ENCODE measurements around the gene APP.
"Not testable (repeated sequence)": the region's sequence is repeated elsewhere in the genome, so short reads cannot be mapped to it uniquely, and the experiment has no call there.

APP gene

DNA sequence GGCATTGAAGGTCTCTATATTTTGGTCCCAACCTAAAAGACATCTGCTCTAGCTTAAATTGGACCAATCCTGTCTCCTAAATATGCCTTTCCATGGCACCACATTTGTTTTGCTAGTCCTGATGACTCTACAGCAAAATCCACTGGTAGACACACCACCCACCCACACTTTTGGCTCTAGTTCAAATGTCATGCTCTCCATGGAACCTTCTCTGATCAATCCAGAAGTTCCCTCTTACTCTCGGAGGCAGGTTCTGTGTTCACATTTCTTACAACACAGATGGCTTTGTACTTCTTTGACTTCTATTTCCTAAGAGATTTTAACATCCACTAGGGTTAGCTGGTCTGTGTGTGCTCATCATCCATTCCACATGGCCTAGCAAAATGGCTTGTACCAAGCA is 151.3 kb downstream of the APP start:
- no peak for DNase-seq

DNA sequence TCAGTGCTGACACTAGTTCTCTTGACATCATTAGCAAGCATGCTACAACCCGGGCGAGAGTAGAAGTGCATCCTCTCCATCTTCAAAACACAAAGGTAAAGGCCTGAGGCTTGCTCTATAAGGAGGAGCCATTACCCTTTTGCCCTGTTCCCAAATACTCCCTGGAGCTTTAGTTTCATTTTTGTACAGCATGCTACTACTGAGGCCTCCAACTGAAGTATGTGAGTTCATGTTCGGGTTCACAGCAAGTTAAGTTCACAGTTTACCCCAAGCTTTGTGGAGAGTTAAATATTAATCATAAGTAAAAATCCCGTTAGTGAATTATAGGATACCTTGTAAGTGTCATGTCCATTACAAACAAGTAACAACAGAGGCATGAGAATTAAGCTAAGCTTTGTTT is 156.6 kb downstream of the APP start:
- DNase-seq: no peak

DNA sequence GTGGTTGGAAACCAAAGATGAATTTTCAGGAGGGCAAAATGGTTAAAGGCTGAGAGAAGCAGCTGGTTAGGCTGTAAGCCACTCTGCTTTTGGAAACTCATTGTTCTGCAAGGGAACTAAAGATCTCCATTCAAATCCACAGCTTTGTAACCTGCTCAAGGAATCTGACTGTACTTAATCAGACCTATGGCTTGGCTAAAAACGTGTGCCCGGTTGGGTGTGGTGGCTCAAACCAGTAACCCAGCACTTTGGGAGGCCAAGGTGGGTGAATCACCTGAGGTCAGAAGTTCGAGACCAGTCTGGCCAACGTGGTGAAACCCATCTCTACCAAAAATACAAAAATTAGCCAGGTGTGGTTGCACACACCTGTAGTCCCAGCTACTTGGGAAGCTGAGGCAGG is 158.1 kb downstream of the APP start:
- DNase-seq: not testable (repeated sequence)

DNA sequence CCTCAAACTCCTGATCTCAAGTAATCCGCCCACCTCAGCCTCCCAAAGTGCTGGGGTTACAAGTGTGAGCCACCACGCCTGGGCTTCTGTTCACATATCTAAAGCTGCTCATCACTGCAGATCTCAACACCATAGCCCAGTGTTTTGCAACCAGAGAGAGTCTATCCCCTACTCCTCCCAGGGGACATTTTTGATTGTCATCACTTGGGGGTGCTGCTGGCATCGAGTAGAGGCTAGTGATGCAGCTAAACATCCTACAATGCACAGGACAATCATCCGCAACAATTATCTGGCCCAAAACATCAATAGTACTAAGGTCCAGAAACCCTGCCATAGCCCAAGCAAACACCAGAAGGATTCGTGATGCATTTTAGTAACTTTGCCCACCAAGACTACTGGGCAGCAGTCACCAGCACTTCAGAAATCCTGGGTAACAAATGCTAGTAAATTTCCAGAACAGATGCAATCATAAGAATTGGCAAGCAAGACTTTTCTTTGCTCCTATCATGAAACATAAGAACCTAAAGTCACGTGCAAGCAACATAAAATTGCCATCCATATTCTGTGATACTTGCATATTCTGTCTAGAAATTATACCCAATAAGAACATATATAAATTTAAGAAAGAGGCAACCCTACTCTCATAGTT is 159.2 kb downstream of the APP start:
- peak in 1 of 2 experiments; percentile 34 for DNase-seq

DNA sequence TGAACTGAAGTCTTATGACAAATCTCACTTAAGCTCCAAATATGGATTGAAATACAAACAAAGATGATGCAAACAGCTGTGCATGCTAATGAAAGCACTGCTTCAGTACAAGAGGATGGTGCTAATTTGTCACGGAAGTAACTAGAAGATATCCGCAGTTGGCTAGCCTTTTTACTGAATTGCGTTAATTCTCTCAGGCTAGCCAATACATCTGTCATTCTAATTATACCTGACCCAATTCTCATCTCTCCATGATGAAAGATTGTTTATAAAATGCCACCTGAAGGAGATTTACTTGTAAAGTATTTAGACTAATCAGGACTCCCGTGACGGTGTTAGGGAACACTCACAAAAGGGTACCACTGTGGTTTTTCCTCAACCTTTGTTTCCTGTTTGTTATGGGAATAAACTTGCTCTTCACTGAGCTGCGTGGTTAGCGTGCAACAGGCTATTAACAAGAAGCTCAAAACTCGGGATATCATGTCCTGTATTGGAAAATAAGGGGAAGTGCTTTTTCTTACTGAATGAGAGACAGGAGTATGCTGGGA is 162.5 kb downstream of the APP start:
- peak; percentile 72 to 92 for DNase-seq

DNA sequence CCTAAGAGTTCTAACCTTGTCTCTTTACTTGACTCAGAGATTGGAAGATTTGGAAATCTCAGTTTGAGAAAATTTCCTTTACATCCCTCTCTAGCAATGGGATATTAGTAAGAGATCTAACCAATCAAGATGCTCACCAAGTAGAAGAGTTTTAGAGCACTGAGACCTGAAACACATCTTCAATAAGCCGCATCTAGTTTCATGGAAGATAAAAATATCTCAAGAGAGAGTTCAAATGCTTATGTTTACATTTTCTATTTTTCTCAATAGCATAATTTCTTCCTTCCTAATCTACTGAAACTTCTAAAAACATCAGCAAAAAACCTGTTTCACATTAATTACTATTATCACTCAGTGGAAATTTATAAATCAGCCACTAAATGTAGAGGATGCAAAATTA is 165.1 kb downstream of the APP start:
- no peak for DNase-seq

DNA sequence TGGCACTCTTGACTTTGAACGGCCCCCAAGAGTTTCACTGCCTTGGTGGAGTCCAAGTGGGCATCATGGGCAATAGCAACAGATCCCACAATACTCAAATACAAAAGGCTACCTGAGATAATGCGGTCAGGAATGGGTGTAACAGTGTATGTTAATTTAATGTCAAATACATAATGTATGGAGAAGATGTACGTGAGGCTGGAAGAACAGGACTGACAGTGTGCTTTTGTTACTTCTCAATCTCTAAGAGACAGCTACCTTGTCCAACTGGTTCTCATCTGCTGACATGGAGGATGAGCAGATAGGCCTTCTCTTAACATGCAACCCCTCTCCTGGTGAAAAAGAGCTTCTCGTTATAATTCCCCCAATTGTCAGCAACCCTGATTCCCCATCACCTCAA is 167.2 kb downstream of the APP start:
- no peak for DNase-seq

DNA sequence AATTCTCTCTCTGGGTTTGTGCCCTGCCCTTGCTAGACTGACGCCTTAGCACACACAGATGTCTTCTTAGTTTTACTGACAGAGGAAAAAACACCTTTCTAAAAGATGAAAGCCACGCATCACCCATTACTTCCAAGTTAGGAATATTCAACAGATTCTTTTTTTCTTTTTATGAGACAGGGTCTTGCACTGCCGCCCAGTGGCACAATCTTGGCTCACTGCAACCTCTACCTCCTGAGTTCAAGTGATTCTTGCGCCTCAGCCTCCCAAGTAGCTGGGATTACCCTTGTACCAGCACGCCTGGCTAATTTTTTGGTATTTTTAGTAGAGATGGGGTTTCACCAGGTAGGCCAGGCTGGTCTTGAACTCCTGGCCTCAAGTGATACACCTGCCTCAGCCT is 169.2 kb downstream of the APP start:
- no peak for DNase-seq

DNA sequence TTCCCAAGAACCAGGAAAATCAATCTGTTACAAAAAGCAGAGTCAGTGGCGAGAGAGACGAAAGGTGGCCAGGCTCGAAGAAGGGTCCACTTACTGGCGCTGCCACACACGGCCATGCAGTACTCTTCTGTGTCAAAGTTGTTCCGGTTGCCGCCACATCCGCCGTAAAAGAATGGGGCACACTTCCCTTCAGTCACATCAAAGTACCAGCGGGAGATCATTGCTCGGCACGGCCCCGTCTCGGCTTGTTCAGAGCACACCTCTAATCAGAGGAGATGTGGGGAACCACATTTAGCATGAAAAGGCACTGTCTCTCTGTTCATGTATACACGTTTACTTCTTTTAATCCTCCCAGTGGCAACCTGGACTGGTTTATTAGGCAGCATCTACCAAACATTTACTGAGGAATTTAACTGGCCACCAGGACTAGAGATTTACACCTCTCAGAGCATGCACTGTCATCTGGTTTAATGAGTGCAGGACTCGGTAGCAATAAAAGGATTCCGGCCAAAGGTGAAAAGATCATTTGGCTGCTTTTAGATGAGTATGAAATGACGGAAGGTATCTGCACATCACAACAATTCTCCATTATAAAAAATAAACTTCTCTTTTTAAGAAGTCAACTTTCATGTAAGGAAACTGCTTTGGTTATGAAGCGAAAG is 170.5 kb downstream of the APP start:
- no peak for DNase-seq

DNA sequence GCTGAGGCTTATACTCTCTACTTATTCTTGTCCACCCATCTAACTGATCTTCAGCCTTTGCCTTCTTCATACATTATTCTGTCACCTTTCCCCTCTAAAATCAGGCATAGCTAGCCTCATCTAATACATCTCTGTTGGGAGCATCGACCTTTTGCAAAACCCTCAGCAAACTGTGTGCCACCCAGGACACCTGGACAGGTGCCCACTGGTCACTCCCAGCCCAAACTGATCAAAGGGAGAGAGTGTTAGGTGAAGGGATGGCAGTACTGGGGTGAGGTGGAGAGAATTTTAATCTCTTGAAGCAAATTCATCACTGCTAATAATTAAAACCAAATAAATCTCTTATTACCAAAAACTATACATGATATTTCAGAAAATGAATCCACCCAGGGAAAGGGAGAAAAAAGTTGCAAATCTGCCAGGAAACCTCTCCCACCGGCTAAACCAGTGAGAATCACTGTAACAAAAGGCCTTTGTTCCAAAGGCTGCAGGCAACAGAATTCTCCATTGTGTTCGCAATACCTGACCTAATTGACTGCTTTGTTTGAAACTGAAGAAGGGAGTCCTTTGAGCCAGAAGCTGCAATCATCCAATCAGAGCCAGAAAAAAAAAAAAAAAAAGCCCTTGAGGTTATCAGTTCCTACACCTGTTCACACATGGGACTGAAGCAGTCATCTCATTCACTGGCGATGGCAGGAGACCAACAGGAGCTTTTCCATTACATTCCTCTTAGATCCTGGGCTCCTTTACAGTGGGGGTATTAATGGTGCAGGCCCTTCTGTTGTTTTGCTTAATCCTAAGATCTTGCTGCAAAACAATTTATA is 172.6 kb downstream of the APP start:
- DNase-seq: peak; percentile 97 to 99

DNA sequence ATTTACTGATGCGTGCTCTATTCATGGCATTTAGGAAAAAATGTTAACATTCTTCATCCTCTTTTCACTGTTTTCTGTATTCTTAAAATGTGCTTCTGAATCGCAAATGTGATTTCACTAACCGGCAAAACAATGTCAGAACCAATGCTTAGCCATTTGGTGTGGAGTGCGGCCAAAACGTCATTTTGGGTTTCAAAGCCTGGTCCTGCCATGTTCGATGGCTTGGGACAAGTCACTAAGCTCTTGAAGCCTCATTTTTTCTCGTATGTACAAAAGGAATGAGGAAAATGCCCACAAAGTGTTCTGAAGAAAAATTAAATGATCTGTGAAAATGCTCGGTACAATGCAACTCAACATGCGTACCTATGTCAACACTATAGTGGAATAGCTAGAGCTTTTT is 175.3 kb downstream of the APP start:
- DNase-seq: no peak

DNA sequence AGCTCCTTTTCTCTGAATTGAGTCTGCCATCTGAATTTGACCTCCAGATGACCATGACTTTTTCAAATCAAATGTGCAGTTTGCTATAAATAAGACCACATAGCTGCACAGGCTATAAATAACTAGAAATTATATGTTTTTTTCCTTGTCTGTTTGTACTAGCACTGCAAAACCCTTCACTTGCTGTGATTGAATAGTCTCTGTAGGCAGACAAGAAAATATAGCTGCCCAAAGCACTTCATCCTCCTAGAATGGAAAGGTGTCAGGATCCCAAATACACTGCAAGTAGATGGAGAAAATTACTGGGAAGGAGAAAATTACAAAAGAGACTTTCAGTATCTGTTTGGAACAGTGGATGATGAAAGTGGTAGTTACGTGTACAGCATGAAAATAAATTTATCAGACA is 175.8 kb downstream of the APP start:
- no peak for DNase-seq

DNA sequence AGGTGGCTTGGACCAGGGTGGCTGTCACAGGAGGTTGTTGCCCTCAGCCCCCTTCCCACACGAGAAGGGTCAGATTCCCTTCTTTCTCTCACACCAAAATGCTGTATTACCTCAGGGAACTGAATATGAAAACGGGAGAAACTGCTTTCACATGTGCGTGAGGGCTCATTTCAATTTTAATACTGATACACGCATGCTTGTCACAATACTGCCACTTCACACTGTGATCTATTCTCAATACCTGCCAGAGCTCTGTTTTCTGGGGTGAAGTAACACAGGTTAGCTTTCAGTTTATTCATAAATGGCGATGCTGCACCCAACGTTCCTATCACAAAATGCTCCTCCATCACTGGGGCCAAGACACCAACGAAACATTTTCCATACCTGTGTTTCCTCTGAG is 181.8 kb downstream of the APP start:
- DNase-seq: no peak

DNA sequence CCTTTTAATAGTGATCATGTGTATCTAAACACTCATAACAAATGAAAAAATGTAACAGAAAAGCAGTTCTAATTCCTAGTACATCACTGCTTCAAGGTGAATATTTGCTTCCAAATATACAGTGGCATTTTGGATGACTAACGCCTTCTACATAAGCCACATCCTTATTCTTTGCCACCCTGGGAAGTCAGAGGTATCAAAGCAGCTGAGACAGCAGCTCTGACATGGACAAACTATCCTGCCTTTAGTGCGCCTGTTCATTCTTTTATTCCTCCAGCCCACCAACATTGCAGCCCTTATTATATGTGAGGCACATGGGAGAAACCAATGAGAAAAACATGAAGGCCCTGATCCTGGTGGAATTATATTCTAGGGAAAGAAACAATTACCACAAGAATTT is 183.0 kb downstream of the APP start:
- DNase-seq: no peak

DNA sequence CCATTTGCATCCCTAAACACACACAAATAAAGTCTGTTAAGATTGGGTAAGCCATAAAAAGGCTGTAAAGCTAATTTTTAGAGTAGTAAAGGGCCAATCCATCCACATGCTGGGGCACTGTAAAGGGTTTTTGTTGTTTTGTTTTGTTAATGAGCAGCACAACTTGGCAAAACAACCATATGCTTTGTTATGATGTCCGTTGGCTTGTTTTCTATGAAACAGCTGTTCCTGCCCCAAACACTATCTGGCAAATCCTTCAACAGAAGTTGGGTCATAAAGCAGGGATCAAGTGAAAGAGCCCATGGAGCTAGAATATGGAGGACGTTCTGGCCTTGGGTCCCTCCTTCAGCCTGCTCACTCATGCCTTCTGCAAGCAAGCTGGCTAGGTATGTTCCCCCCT is 183.6 kb downstream of the APP start:
- no peak for DNase-seq

DNA sequence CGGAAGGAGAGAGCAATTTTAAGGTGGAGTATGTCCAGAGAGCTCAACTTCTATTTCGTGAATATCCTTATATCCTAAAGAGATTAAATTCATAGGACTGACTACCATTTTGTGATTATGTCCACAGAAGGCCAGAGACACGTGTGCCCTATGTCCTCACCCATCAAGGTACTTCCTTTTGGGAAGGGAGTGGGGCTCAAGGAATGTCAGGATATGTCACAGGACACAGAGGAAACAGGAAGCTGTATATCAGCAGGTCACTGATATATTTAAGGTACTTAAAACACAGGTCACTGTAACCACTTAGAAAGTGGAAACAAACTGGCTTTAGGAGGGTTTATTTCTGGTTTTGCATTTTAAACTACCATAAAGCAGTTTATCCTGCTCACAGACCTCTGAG is 184.6 kb downstream of the APP start:
- DNase-seq: no peak

DNA sequence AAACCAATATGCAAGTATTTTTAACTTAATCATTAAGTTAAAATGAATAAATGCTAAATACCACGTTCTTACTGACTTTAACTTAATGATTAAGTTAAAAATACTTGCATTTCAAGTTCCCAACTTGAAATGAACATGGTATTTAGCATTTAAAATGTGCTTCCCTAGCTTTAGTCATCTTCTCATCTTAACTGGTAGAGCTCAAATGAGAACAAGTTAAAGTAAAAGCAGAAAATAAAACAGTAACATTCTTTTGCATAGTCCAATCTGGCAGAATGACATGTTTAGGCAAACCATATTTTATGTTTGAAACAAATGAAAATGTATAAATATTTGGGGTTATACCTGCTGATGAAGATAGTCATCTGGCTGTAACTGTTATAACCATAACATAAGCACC is 186.0 kb downstream of the APP start:
- no peak for DNase-seq

DNA sequence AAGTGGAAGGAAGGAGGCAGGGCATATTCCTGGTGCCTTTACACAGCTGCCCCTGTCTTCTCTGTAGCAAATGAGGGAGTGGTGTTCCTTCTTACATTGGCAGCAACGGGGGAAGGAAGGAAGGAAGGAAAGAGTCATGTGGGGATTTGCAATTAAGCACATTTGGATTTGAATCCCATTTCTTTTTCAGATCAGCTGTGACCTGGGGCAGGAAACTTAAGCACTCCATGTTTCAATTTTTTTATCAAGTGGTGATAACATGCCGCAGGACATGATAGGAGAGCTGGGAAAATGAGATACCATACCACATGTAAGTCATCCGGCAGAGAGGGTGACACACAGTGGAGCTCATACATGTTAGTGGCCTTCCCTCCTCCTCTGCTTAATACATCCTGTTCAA is 186.8 kb downstream of the APP start:
- no peak for DNase-seq

DNA sequence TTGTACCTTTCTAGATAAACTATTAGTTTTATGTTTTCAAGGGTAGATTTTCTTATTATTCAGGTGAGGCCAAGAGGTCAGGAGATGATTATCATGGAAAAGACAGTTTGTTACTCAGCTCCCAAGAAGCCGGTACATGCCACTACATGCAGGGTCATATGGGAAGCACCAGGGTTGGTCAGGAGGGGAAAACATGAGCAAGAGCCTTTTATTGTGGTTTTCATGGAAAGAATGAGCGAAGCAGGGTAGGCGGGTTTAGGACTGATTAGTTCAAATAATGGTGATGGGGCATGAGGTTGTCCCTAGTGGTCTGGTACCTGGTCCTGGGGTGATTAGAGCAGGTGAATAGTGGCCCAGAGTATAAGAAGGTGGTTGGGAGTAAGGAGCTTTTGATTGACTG is 189.9 kb downstream of the APP start:
- no peak for DNase-seq

DNA sequence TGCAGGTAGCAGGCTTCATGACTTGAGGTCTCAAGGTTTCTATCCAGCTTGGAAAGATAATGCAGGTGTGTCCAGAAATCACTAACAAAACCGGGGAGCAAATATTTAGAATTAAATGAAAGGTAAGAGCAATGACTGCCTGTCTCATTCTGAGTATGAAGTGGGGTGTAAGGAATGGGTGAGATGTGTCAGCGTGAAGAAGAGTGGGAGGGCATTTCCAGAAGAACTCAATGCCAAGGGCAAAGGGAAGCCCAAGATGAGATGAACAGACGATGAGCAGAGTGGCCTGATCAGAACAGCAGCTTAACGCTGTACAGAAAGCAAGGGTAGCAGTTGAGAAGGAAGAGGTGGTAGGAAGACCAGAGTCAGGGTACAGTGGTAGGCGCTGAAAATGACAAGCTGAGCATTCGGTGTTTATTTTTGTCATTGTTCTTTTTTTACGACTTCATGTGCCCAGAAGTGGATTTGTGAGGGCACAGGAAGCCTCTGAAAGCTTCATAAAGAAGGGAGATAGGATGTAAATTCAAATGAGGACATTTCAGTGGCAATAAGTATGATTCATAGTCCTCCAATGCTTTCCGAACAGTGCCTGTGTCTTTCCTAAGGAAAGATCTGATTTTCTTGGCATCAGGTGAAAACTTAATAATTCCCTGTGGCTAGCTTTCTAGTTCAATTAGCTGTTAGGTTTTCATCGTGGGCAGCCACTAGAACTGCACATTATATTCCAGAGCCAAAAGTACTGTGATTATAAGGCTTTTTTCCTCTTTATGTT is 190.5 kb downstream of the APP start:
- DNase-seq: no peak

DNA sequence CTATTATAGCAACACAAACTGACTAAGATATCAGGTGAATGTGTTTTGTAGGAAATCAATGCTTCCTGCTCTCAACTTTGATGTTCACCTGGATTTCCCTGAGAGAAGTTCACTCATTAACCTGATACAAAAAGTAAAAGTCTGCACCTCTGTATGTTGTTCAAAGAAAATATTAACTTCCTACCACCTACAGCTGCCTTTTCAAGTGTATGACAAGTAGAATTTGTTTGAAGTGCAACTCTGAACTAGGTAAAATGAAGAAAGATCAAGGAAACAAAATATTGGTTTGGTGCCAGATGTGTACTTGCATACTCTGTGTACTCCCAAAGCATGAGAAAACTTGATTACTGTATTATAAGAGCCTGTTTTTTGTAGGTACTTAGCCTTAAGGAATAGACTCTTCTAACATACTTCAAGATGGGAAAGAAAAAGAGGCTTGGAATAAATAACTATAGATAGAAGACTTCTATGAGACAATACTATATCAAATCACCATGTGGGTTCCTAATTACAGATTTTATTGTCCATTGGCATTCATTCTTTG is 193.4 kb downstream of the APP start:
- DNase-seq: no peak

DNA sequence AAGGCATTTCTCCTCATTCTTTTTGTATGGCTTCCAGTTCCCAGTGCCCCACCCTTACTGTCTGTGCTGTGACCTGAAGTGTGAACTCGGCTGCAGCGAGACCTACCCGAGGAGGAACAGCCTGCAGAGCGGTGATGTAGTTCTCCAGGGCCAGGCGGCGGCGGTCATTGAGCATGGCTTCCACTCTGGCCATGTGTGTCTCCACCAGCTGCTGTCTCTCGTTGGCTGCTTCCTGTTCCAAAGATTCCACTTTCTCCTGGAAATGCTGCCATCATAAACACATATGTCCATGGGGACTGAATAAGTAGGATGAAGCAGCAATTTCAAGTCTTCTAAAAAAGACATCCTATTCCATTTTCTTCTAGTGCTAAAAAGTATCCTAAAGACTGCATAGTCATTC is 195.6 kb downstream of the APP start:
- no peak for DNase-seq

Measured in NCI-H524 (cell line).